Heart right ventricle (tissue), 16 donors: ENCODE results near the gene CDH18. TPM values are rescaled to one million over a fixed set of nuclear protein-coding genes. Genes with fewer than 3 reads are reported as not detected.

Experiments
- ATAC-seq, 8 donors: fragments of 200-7000 bp; cut with Tn5 transposase; one replicate each; pipeline ENCODE4 v1.9.1; 2020; ENCODE audit warnings: mild to moderate bottlenecking in 8 of 8, moderate library complexity in 8 of 8, moderate number of reproducible peaks in 1 of 8
- DNase-seq, 2 donors: peaks; one replicate each; pipeline ENCODE4 v3.0.0-alpha.2; 2020
- H3K27ac ChIP-seq, 10 donors: fragments of 200-600 bp; sonication (generic) in 2 of 10; one replicate each; pipeline versions ENCODE4 v1.5.0 to v1.8.0; 2020 to 2022; ENCODE audit warnings: mild to moderate bottlenecking in 3 of 10
- H3K27me3 ChIP-seq, 7 donors: fragments of 200-600 bp; one replicate each; pipeline ENCODE4 v1.8.0; 2021 to 2022; ENCODE audit warnings: mild to moderate bottlenecking in 2 of 7
- H3K36me3 ChIP-seq, 9 donors: fragments of 200-600 bp; sonication (generic) in 1 of 9; one replicate each; pipeline versions ENCODE4 v1.5.0 to v1.8.0; 2020 to 2022; ENCODE audit warnings: mild to moderate bottlenecking in 2 of 9
- H3K4me1 ChIP-seq, 9 donors: fragments of 200-600 bp; sonication (generic) in 1 of 9; one replicate each; pipeline versions ENCODE4 v1.5.0 to v1.8.0; 2020 to 2022; ENCODE audit warnings: mild to moderate bottlenecking in 4 of 9
- H3K4me3 ChIP-seq, 10 donors: fragments of 200-600 bp; sonication (generic) in 2 of 10; one replicate each; pipeline versions ENCODE4 v1.5.0 to v1.8.0; 2020 to 2022; ENCODE audit warnings: mild to moderate bottlenecking in 7 of 10, moderate library complexity in 2 of 10
- H3K9me3 ChIP-seq, 11 donors: fragments of 200-600 bp in 10 of 11; sonication (generic) in 2 of 11; one replicate each; pipeline versions ENCODE4 v1.5.0 to v1.8.0; 2013 to 2022; ENCODE audit warnings: mild to moderate bottlenecking in 2 of 11, control low read depth in 1 of 11, moderate library complexity in 1 of 11
- WGBS, 2 donors: extraction: QIAGEN DNeasy Blood & Tissue Kit; methylation state at CpG; one replicate each; pipeline ENCODE4 v1.1.7; 2013; ENCODE audit warnings: inconsistent platforms in 1 of 2; 5-methylcytosine and 5-hydroxymethylcytosine counted together
- intact Hi-C, 10 donors: fragments of 100-400 bp; cut with DNase I; formaldehyde crosslinking; loops; one replicate each; pipeline versions ENCODE4 v1.11.1 to v1.14.2; 2022
- polyA plus RNA-seq, 2 donors: library from polyadenylated mRNA; stranded (reverse); fragments of 200-250 nt; gene quantifications; one replicate each; pipeline ENCODE4 v1.2.3, GENCODE V29; 2013
- total RNA-seq, 10 donors: library from RNA; stranded (reverse); fragmentation: NEBNext Ultra II Directional in 3 of 10; extraction: Animal tissue kit (Norgen Biotek cat#: 25700) in 3 of 10; gene quantifications; one replicate each; pipeline versions ENCODE4 v1.2.1 to v1.2.4, GENCODE V29; 2021 to 2023
- TF ChIP-seq, protein P1 (sequence below), 9 donors: fragments of 200-600 bp; sonication (generic) in 2 of 9; IDR thresholded peaks; one replicate each; pipeline versions ENCODE4 v1.5.0 to v1.8.0; 2021 to 2022; ENCODE audit warnings: antibody characterized with exemption in 9 of 9, mild to moderate bottlenecking in 5 of 9, moderate library complexity in 1 of 9
- donor health status: Arrhythmogenic right ventricular cardiomyopathy.
- donor health status: ischemic (EF 13 %, LVEDD 7.1; RV severe dilation, severe dysfunction).
- donor health status: healthy with polysubstance abuse.
- donor health status: DM: no; HTN: yes; CAD: no.
- donor health status: DM: no; HTN: no; CAD: no.
- donor health status: ischemic (EF 25% LVEDD 6.9; RV normal size, moderate dysfunction).
- donor health status: ischemic (EF 25% LVEDD 5.7; RV mildly dilated, moderate dysfunction).
- donor health status: healthy.
- donor health status: DM: yes; HTN: yes; CAD: no.
- donor health status: Ischemic cardiomyopathy.
- donor health status: ischemic (EF 35%, LVEDD 5.7; RV mildly dilated, moderate dysfunction).
- donor health status: nonischemic (EF 11% LVEDD 7.7; RV severe dilation, severe dysfunction).
- donor health status: DM: yes; HTN: yes; CAD: no.
- donor health status: PGD.
- donor health status: ischemic (EF 29% LVEDD 5.4; RV normal size, mild dysfunction).
- donor health status: nonischemic (EF 23%, LVEDD 6.1; RV moderate dilation, normal function).

The CDH18 gene
- total and polyA plus RNA-seq, 12 donors, result not detected

DNA sequence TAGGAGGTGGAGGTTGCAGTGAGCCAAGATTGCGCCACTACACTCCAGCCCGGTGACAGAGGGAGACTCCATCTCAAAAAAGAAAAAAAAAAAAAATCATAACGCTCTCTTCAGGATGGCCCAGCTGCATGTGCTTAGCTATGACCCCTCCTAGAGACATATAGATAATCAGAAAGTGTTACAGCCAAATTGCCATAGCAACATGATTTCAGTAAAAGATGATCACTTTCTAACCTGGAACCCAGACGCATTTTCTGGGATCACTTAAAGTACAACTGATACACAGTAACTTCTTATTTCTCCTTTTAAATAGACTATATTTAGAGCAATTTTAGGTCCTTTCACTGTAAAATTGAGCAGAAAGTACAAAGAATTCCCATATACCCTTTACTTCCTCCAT, 372.9 kb downstream of the CDH18 start:
- intact Hi-C loops, result no loop called here
- no peaks in the 10 kb centered on the region for H3K4me1 ChIP-seq
- H3K4me3 ChIP-seq, result no peak overlapping the region
- TF ChIP-seq, protein P1, sequence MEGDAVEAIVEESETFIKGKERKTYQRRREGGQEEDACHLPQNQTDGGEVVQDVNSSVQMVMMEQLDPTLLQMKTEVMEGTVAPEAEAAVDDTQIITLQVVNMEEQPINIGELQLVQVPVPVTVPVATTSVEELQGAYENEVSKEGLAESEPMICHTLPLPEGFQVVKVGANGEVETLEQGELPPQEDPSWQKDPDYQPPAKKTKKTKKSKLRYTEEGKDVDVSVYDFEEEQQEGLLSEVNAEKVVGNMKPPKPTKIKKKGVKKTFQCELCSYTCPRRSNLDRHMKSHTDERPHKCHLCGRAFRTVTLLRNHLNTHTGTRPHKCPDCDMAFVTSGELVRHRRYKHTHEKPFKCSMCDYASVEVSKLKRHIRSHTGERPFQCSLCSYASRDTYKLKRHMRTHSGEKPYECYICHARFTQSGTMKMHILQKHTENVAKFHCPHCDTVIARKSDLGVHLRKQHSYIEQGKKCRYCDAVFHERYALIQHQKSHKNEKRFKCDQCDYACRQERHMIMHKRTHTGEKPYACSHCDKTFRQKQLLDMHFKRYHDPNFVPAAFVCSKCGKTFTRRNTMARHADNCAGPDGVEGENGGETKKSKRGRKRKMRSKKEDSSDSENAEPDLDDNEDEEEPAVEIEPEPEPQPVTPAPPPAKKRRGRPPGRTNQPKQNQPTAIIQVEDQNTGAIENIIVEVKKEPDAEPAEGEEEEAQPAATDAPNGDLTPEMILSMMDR (IDR thresholded peaks at IDR 0.05), result no peak
- no peak overlapping the region for H3K27ac ChIP-seq
- DNase-seq (no peak), ATAC-seq (no peak)
- H3K9me3 ChIP-seq, result peaks cover 0 to 4% (median 0%) of the 10 kb centered on the region in 11 donors
- no peaks in the 10 kb centered on the region for H3K36me3 ChIP-seq
- no peaks in the 10 kb centered on the region for H3K27me3 ChIP-seq
- WGBS, 2 donors, result 65 to 89% methylated on average over 4 of the region's 4 CpGs

DNA sequence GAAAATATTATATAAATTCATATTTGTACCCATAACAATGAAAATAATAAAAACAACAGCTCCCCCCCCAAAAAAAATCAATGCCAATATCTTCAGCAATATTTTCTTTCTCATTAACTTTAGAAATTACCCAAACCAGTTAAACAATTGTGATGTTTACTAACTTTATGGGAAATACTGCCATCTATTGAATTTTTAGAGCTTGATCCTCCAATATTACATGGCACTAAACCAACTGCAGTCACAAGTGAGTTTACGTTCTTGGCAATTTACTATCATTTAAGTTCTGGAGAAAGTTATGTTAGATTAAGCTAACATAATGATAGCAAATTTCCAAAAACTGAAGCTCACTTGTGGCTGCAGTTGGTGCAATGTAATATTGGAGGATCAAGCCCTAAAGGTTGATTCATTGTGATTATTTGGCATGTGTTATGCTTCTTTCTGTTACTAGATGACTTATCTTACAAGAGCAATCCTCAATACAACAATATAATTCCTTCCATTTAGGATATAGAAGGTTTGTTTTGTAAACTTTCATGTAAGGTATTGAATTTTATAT, 379.5 kb downstream of the CDH18 start:
- Histone ChIP-seq H3K9me3 (peaks cover 0 to 4% (median 0%) of the 10 kb centered on the region in 11 donors), H3K4me1 (no peaks in the 10 kb centered on the region), H3K36me3 (no peaks in the 10 kb centered on the region), H3K27me3 (no peaks in the 10 kb centered on the region), H3K27ac (no peak overlapping the region), H3K4me3 (no peak overlapping the region)
- TF ChIP-seq, protein P1 (IDR thresholded peaks at IDR 0.05), result peak in 3 of 9 donors; percentile 6 to 32 (median 19)
- ATAC-seq (no peak), DNase-seq (no peak)
- intact Hi-C loops, result no loop called here
- WGBS, 2 donors, result 18 to 27% methylated on average over 1 of the region's 1 CpG

DNA sequence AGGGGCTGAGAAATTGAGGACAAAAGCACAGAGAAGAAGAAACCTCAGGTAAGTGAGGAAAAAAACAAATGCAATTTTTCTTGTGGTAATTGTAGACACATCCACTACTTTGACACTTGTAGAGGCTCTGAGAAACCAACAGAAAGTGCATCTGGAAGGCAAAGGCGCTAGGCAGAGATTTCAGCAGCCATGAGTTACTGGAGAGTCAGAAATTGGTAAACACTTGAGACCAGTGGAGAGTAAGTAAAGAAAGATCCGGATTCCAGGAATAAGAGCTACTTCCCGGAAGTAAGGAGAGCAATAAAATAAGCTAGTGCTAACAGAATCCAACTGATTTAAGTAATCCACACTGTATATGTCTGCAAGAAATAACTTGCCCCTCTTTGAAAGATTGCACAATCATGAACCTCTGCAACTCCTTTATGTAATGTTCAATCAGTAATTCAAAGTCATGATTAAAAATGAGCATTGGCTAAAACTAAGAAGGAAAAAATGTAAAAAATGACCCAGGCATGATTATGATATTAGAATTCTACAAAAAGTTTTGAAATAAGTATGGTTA, 382.1 kb downstream of the CDH18 start:
- WGBS, 2 donors, result 72 to 78% methylated on average over 3 of the region's 3 CpGs
- H3K27ac ChIP-seq, result no peak overlapping the region
- TF ChIP-seq, protein P1 (IDR thresholded peaks at IDR 0.05), result no peak
- intact Hi-C loops, result no loop called here
- no peaks in the 10 kb centered on the region for H3K36me3 ChIP-seq
- H3K27me3 ChIP-seq, result no peaks in the 10 kb centered on the region
- ATAC-seq (no peak), DNase-seq (no peak)
- no peak overlapping the region for H3K4me3 ChIP-seq
- H3K9me3 ChIP-seq, result peaks cover 0 to 21% (median 10%) of the 10 kb centered on the region in 11 donors
- H3K4me1 ChIP-seq, result no peaks in the 10 kb centered on the region

GRCh38 chr5:19584131-19584530, 403.9 kb downstream of the CDH18 start:
- no peaks in the 10 kb centered on the region for H3K36me3 ChIP-seq
- intact Hi-C loops, result no loop called here
- TF ChIP-seq, protein P1 (IDR thresholded peaks at IDR 0.05), result no peak
- 24 to 31% methylated on average over 2 of the region's 2 CpGs for WGBS, 2 donors
- H3K4me1 ChIP-seq, result no peaks in the 10 kb centered on the region
- ATAC-seq (no peak), DNase-seq (no peak)
- H3K4me3 ChIP-seq, result no peak overlapping the region
- no peaks in the 10 kb centered on the region for H3K27me3 ChIP-seq
- no peak overlapping the region for H3K27ac ChIP-seq
- H3K9me3 ChIP-seq, result peaks cover 0 to 18% (median 0%) of the 10 kb centered on the region in 11 donors
